Cardiac muscle cell (in vitro differentiated cells and primary cell): Measurements from ENCODE around the gene MLXIPL. TPM values are rescaled to one million over a fixed set of nuclear protein-coding genes. Genes with fewer than 3 reads are reported as not detected.
A peak's percentile ranks its signal among the peaks of the same experiment; 100 is the strongest.
"Not testable (repeated sequence)": the region's sequence is repeated elsewhere in the genome, so short reads cannot be mapped to it uniquely, and the experiment has no call there.

Source experiments
- DNase-seq, 2 donors: peaks; one replicate each; pipeline versions ENCODE4 v3.0.0 to v3.0.0-alpha.2; 2010 to 2017; ENCODE audit warnings: low read depth in 1 of 2, low spot score in 1 of 2
- H3K27ac ChIP-seq: fragments of 200-600 bp; sonication (generic); 2 replicates; pipeline ENCODE4 v1.5.1; 2016
- H3K27me3 ChIP-seq: fragments of 200-600 bp; sonication (generic); 2 replicates; pipeline ENCODE4 v1.6.0; 2016; ENCODE audit warnings: control low read depth
- H3K36me3 ChIP-seq: fragments of 200-600 bp; sonication (generic); 2 replicates; pipeline ENCODE4 v1.5.1; 2016; ENCODE audit warnings: control low read depth
- H3K4me1 ChIP-seq: fragments of 200-600 bp; sonication (generic); 2 replicates; pipeline ENCODE4 v1.8.1; 2017; ENCODE audit warnings: low read depth, mild to moderate bottlenecking, mixed run types
- H3K4me3 ChIP-seq: fragments of 200-600 bp; sonication (generic); 2 replicates; pipeline ENCODE4 v1.5.1; 2016; ENCODE audit warnings: mild to moderate bottlenecking
- H3K9me3 ChIP-seq: fragments of 200-600 bp; sonication (generic); 2 replicates; pipeline ENCODE4 v1.5.1; 2017; ENCODE audit warnings: low read depth, mild to moderate bottlenecking, control low read depth
- polyA plus RNA-seq: library from polyadenylated mRNA; unstranded; fragments of >200 nt; fragmentation: Nextera tagmentation; extraction: Ambion mirVana; gene quantifications from 2 replicates; pipeline ENCODE4 v1.2.1, GENCODE V29; 2016
- total RNA-seq: library from RNA; depleted of rRNA; stranded (reverse); fragments of >200 nt; gene quantifications from 2 replicates; pipeline ENCODE4 v1.2.3, GENCODE V29; 2016
- TF ChIP-seq, protein P1 (sequence below): IDR thresholded peaks from 2 replicates; pipeline ENCODE4 v1.5.1; 2012; ENCODE audit warnings: low read depth, mild to moderate bottlenecking, low read length

The MLXIPL gene
- total and polyA plus RNA-seq, 2 experiments from 2014 or later: 1.2 to 1.8 TPM

GRCh38 chr7:73612598-73613269, 11.6 kb downstream of the MLXIPL start:
- peak; percentile 33 to 48 for DNase-seq
- TF ChIP-seq, protein P1, sequence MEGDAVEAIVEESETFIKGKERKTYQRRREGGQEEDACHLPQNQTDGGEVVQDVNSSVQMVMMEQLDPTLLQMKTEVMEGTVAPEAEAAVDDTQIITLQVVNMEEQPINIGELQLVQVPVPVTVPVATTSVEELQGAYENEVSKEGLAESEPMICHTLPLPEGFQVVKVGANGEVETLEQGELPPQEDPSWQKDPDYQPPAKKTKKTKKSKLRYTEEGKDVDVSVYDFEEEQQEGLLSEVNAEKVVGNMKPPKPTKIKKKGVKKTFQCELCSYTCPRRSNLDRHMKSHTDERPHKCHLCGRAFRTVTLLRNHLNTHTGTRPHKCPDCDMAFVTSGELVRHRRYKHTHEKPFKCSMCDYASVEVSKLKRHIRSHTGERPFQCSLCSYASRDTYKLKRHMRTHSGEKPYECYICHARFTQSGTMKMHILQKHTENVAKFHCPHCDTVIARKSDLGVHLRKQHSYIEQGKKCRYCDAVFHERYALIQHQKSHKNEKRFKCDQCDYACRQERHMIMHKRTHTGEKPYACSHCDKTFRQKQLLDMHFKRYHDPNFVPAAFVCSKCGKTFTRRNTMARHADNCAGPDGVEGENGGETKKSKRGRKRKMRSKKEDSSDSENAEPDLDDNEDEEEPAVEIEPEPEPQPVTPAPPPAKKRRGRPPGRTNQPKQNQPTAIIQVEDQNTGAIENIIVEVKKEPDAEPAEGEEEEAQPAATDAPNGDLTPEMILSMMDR: peak; percentile 26
- H3K36me3 ChIP-seq: no peaks in the 10 kb centered on the region

DNA sequence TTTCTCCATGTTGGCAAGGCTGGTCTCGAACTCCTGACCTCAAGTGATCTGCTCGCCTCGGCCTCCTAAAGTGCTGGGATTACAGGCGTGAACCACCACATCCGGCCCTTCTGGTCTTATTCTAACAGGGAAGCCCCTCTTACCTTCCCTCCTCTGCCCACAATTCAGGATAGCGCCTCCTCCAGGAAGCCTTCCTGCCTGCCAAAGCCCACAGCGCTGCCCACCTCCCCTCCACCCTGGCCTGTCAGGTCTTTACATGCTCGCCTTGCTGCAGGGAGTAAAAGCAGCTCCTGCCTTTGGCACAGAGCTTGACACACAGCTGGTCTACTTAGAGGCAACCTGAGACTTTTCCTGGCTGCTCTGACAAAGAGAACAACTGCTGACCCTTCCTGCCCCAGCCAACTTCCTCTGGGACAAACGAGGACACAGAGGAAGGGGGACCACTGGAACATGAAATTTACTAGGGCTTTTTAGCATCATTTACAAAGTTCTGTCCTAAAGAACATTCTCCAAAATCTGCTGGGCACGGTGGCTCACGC, 13.2 kb downstream of the MLXIPL start:
- H3K27ac ChIP-seq: no peak overlapping the region
- no peaks in the 10 kb centered on the region for H3K36me3 ChIP-seq
- no peaks in the 10 kb centered on the region for H3K27me3 ChIP-seq
- H3K4me3 ChIP-seq: no peak overlapping the region
- TF ChIP-seq, protein P1: no peak
- H3K9me3 ChIP-seq: no peaks in the 10 kb centered on the region
- H3K4me1 ChIP-seq: no peaks in the 10 kb centered on the region
- DNase-seq: no peak

More at GRCh38 chr7:73612598-73613269, 11.6 kb downstream of the MLXIPL start:
- Histone ChIP-seq H3K27me3 (no peaks in the 10 kb centered on the region), H3K4me3 (no peak overlapping the region), H3K9me3 (no peaks in the 10 kb centered on the region), H3K27ac (no peak overlapping the region), H3K4me1 (no peaks in the 10 kb centered on the region)

DNA sequence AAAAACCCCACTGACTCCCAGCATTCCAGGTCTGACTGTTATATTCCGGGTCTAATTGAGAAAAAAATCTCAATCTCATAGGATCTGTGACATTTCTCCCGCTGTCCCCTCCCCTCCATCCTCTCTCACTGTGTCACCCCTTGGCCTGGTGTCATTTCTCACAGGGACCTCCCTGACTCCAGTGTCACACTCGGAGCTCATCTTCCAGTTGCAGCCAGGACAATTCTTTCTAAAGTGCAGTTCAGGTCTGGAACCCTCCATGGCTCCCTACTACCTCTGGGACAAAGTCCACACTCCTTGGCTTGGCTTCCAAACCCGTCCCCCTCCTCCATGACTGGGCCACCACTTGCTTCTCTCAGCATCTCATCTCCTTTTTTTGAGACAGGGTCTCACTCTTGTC, 14.2 kb downstream of the MLXIPL start:
- Histone ChIP-seq H3K27me3 (no peaks in the 10 kb centered on the region), H3K9me3 (no peaks in the 10 kb centered on the region), H3K4me1 (no peaks in the 10 kb centered on the region), H3K36me3 (no peaks in the 10 kb centered on the region), H3K4me3 (no peak overlapping the region), H3K27ac (no peak overlapping the region)
- TF ChIP-seq, protein P1: no peak
- no peak for DNase-seq

GRCh38 chr7:73607692-73607983, 16.7 kb downstream of the MLXIPL start:
- not testable (repeated sequence) for H3K4me3 ChIP-seq, DNase-seq, H3K27ac ChIP-seq, H3K27me3 ChIP-seq, H3K9me3 ChIP-seq, H3K36me3 ChIP-seq, H3K4me1 ChIP-seq

DNA sequence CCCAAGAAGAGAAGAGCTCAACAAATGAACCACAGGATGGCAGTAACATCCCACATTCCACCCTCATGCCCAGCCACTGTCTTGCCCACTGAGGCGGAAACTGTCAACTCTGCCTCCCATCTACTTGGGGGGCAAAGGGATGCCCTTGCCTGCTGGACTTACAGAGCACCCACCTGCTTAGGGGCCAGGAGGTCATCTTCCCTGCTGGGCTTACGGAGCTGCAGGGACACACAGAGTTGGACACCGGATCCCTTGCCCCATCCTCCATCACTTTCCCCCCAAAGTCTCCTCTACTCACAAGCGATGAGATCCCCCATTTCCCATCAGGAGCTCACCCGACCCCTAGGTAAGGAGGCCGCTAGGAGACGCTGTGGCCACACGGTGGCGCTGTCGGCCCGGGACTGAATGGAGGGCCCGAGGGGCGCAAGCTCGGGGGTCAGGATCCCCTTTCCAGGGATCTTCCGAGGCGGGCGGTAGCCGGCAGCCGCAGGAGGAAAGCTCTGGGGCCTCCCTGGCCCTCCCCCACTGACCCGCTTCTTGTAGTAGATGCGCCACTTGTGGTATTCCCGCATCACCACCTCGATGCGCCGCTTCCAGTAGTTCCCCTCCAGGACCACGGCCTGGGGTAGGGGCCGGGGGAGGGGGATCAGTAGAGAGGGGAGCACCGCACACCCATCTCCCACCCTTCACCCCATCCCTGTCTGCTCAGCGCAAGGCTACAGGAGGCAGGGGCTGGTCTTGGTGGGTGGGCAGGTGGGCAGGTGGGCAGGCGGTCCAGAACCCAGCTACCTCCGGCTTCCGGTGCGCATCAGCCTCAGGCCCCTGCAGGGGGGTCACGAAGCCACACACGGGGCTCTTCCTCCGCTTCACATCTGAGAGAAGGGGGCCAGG, 17.3 kb downstream of the MLXIPL start:
- Histone ChIP-seq H3K9me3 (no peaks in the 10 kb centered on the region), H3K27ac (no peak overlapping the region), H3K36me3 (no peaks in the 10 kb centered on the region), H3K27me3 (no peaks in the 10 kb centered on the region), H3K4me1 (no peaks in the 10 kb centered on the region), H3K4me3 (no peak overlapping the region)
- TF ChIP-seq, protein P1: peak; percentile 95
- DNase-seq: peak; percentile 48 to 79
